A549 (cell line): ENCODE measurements around the gene DYSF.

Experiments
- JUN ChIP-seq, 2 experiments: fragments of >200 bp; sonication (Bioruptor Twin); formaldehyde crosslinking; IDR thresholded peaks; 2 replicates in 1 of 2; 3 replicates in 1 of 2; pipeline ENCODE4 v1.6.1; 2016 to 2017
- MYC ChIP-seq: IDR thresholded peaks from 2 replicates; pipeline ENCODE4 v1.6.1; 2012; ENCODE audit warnings: mild to moderate bottlenecking, inconsistent platforms, low read length, improper control_type of control experiment, borderline replicate concordance
- TF ChIP-seq, protein P1 (sequence below): fragments of 450-650 bp; IDR thresholded peaks from 2 replicates; pipeline ENCODE4 v1.6.1; 2014; ENCODE audit warnings: antibody characterized with exemption
- TF ChIP-seq, protein P2 (sequence below): fragments of >200 bp; sonication (Bioruptor Twin); formaldehyde crosslinking; IDR thresholded peaks from 3 replicates; pipeline ENCODE4 v1.5.1; 2016
- TF ChIP-seq, protein P3 (sequence below): fragments of 200-600 bp; sonication (generic); IDR thresholded peaks from 2 replicates; pipeline ENCODE4 v1.6.1; 2016; ENCODE audit warnings: antibody characterized with exemption, mild to moderate bottlenecking, moderate library complexity

DNA sequence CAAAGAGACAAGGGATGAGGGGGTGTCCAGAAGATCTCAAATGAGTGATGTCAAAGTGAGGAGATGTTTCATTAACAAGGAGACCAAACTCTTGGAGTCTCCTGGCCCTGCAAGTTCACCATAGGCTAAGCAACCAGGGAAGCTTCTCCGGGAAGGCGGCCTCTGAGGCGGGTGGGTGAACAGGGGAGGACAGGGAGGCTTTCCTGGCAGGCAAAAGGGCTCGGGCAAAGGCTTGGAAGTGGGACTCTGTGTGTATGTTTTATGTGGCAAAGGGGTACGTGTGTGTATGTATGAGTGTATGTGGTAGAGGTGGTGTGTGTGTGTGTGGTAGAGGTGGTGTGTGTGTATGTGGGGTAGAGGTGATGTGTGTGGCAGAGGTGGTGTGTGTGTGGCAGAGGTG, 163.9 kb downstream of the DYSF start:
- TF ChIP-seq, protein P1, sequence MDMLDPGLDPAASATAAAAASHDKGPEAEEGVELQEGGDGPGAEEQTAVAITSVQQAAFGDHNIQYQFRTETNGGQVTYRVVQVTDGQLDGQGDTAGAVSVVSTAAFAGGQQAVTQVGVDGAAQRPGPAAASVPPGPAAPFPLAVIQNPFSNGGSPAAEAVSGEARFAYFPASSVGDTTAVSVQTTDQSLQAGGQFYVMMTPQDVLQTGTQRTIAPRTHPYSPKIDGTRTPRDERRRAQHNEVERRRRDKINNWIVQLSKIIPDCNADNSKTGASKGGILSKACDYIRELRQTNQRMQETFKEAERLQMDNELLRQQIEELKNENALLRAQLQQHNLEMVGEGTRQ, result no peak
- no peak for TF ChIP-seq JUN (IDR thresholded peaks at IDR 0.05)
- no peak for TF ChIP-seq MYC
- TF ChIP-seq, protein P2, sequence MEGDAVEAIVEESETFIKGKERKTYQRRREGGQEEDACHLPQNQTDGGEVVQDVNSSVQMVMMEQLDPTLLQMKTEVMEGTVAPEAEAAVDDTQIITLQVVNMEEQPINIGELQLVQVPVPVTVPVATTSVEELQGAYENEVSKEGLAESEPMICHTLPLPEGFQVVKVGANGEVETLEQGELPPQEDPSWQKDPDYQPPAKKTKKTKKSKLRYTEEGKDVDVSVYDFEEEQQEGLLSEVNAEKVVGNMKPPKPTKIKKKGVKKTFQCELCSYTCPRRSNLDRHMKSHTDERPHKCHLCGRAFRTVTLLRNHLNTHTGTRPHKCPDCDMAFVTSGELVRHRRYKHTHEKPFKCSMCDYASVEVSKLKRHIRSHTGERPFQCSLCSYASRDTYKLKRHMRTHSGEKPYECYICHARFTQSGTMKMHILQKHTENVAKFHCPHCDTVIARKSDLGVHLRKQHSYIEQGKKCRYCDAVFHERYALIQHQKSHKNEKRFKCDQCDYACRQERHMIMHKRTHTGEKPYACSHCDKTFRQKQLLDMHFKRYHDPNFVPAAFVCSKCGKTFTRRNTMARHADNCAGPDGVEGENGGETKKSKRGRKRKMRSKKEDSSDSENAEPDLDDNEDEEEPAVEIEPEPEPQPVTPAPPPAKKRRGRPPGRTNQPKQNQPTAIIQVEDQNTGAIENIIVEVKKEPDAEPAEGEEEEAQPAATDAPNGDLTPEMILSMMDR, result no peak
- TF ChIP-seq, protein P3, sequence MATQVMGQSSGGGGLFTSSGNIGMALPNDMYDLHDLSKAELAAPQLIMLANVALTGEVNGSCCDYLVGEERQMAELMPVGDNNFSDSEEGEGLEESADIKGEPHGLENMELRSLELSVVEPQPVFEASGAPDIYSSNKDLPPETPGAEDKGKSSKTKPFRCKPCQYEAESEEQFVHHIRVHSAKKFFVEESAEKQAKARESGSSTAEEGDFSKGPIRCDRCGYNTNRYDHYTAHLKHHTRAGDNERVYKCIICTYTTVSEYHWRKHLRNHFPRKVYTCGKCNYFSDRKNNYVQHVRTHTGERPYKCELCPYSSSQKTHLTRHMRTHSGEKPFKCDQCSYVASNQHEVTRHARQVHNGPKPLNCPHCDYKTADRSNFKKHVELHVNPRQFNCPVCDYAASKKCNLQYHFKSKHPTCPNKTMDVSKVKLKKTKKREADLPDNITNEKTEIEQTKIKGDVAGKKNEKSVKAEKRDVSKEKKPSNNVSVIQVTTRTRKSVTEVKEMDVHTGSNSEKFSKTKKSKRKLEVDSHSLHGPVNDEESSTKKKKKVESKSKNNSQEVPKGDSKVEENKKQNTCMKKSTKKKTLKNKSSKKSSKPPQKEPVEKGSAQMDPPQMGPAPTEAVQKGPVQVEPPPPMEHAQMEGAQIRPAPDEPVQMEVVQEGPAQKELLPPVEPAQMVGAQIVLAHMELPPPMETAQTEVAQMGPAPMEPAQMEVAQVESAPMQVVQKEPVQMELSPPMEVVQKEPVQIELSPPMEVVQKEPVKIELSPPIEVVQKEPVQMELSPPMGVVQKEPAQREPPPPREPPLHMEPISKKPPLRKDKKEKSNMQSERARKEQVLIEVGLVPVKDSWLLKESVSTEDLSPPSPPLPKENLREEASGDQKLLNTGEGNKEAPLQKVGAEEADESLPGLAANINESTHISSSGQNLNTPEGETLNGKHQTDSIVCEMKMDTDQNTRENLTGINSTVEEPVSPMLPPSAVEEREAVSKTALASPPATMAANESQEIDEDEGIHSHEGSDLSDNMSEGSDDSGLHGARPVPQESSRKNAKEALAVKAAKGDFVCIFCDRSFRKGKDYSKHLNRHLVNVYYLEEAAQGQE, result no peak
